Erythroblast (primary cell): Measurements from ENCODE around the gene MDFIC2.

ENCODE experiments used
- GATA1 ChIP-seq: IDR thresholded peaks from 2 replicates; pipeline ENCODE4 v1.6.1; 2011; ENCODE audit warnings: low read depth, mild to moderate bottlenecking, control low read depth, low read length, moderate library complexity
- POLR2A ChIP-seq: IDR thresholded peaks from 2 replicates; pipeline ENCODE4 v1.6.1; 2011; ENCODE audit warnings: mild to moderate bottlenecking, low read length

- TF ChIP-seq GATA1, result no peak
- no peak for TF ChIP-seq POLR2A
Measured at GRCh38 chr3:70182166-70182565, 130.3 kb downstream of the MDFIC2 start.
